ENCODE results near the gene KLHDC8B. TPM values are rescaled to one million over a fixed set of nuclear protein-coding genes. Genes with fewer than 3 reads are reported as not detected.

KLHDC8B gene
- total and polyA plus RNA-seq, 2 donors (not counting 3 experiments of a cell fraction or from before 2014, with no cell fraction given) = 36.0 to 77.8 TPM

DNA sequence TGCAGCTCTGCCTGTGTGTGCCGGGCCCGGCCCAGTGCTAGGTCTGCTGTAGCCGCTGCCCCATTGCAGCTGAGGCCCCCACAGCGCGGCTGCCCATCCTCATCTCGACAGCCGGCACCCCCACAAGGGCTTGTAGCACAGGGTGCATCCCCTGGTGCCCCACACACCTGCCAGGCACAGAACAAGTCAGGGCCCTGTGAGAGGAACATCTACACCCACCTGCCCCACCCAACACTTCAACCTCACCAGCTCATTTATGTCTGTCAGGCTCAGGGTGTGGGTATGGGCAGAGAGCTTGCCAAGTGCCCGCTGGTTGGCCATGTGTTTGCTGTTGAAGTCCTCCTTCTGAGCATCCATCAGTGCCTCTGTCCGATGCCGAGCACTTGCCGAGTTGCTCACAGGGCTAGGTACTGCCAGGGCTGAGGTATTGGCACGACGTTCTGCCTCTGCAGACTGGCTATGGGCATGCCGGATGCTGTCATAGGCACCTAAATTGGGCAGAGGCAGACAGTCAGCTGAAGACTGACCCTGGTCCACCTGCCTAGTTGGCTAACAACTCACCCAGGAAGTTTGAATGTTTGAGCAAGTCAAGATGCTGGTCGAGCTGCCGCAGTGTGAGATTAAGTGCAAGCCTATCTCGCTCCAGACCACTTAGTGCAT is 48.4 kb upstream of the KLHDC8B start:
- Histone ChIP-seq H3K27me3 (ENCODE audit: control insufficient read depth in 2 of 2, insufficient read depth in 2 of 2, low read length in 2 of 2) (no peaks in the 10 kb centered on the region), H3K36me3 (ENCODE audit: control insufficient read depth in 2 of 2, extremely low read depth in 1 of 2, insufficient read depth in 2 of 2, low read length in 2 of 2) (peaks cover 5 to 54% of the 10 kb centered on the region in 2 experiments), H2AFZ (ENCODE audit: low read depth, low read length) (no peak overlapping the region), H3K79me2 (ENCODE audit: control insufficient read depth, insufficient read depth, low read length) (peaks cover 14% of the 10 kb centered on the region), H3K4me1 (ENCODE audit: control insufficient read depth, extremely low read depth, insufficient read depth, low read length) (peaks cover 12% of the 10 kb centered on the region), H3K9ac (replicated peaks; ENCODE audit: extremely low read depth, insufficient read depth, low read length) (no peak overlapping the region), H4K20me1 (replicated peaks; ENCODE audit: control insufficient read depth, extremely low read depth, insufficient read depth, low read length) (no peaks in the 10 kb centered on the region), H3K4me3 (replicated peaks in 1 of 3; ENCODE audit: insufficient read depth in 1 of 3, low read depth in 1 of 3, low read length in 3 of 3) (no peak overlapping the region), H3K9me1 (replicated peaks; ENCODE audit: control insufficient read depth, extremely low read depth, insufficient read depth, low read length) (no peaks in the 10 kb centered on the region), H3K4me2 (ENCODE audit: insufficient read depth, low read length) (no peak overlapping the region), H3K9me3 (replicated peaks; ENCODE audit: control insufficient read depth, insufficient read depth, low read length) (no peaks in the 10 kb centered on the region), H3K27ac (ENCODE audit: insufficient read depth, low read depth, low read length) (no peak overlapping the region)
- BruUV-seq (replicated peaks) = no TSS peak
- POLR2A ChIA-PET = no interaction called here
- FAIRE-seq = no peak
- CTCF ChIA-PET = interaction anchor here (1.1 kb wide), 1 partner anchor 9 kb away, joined by 3 read pairs; the partner anchor contains the start of gene LAMB2
- TF ChIP-seq FOS (IDR thresholded peaks at IDR 0.05; ENCODE audit: borderline replicate concordance, insufficient read depth, low read length) (no peak), POLR2AphosphoS5 (IDR thresholded peaks at IDR 0.05; ENCODE audit: insufficient read depth, low read depth, low read length) (no peak), POLR2A (IDR thresholded peaks at IDR 0.05; ENCODE audit: low read depth, low read length) (no peak), MYC (IDR thresholded peaks at IDR 0.05; ENCODE audit: low read depth, low read length) (no peak), GATA2 (IDR thresholded peaks at IDR 0.05; ENCODE audit: insufficient read depth, insufficient read length, low read depth, low read length) (no peak), JUN (IDR thresholded peaks at IDR 0.05; ENCODE audit: borderline replicate concordance, insufficient read depth, insufficient read length, low read depth) (no peak), EZH2 (IDR thresholded peaks at IDR 0.05; ENCODE audit: borderline replicate concordance, low read depth, low read length, severe bottlenecking) (no peak)
- TF ChIP-seq, protein P1, sequence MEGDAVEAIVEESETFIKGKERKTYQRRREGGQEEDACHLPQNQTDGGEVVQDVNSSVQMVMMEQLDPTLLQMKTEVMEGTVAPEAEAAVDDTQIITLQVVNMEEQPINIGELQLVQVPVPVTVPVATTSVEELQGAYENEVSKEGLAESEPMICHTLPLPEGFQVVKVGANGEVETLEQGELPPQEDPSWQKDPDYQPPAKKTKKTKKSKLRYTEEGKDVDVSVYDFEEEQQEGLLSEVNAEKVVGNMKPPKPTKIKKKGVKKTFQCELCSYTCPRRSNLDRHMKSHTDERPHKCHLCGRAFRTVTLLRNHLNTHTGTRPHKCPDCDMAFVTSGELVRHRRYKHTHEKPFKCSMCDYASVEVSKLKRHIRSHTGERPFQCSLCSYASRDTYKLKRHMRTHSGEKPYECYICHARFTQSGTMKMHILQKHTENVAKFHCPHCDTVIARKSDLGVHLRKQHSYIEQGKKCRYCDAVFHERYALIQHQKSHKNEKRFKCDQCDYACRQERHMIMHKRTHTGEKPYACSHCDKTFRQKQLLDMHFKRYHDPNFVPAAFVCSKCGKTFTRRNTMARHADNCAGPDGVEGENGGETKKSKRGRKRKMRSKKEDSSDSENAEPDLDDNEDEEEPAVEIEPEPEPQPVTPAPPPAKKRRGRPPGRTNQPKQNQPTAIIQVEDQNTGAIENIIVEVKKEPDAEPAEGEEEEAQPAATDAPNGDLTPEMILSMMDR (IDR thresholded peaks at IDR 0.05; ENCODE audit: extremely low read depth in 1 of 2, insufficient read depth in 1 of 2, low read depth in 1 of 2, low read length in 2 of 2) = no peak
- TF ChIP-seq, protein P2, sequence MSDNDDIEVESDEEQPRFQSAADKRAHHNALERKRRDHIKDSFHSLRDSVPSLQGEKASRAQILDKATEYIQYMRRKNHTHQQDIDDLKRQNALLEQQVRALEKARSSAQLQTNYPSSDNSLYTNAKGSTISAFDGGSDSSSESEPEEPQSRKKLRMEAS (IDR thresholded peaks at IDR 0.05; ENCODE audit: insufficient read depth, insufficient read length) = no peak
- dilution Hi-C loops (cut with MboI; ENCODE audit: extremely low pct_ligation_motif_present, low sequenced_read_pairs) (no loop called here), intact Hi-C loops (cut with micrococcal nuclease) (no loop called here)
- no peak for DNase-seq (ENCODE audit: low read depth, low spot score)

All from endothelial cell of umbilical vein (primary cell).